NT2/D1 (cell line): ENCODE measurements around the gene C4orf17.

Experiments
- SUZ12 ChIP-seq: IDR thresholded peaks from 2 replicates; pipeline ENCODE4 v1.6.1; 2011; ENCODE audit not compliant: insufficient read length, insufficient read depth; ENCODE audit errors: extremely low read depth
- YY1 ChIP-seq: IDR thresholded peaks from 2 replicates; pipeline ENCODE4 v1.6.1; 2011; ENCODE audit not compliant: insufficient read length, insufficient read depth
- ZNF274 ChIP-seq: IDR thresholded peaks from 2 replicates; pipeline ENCODE4 v1.6.1; 2011; ENCODE audit warnings: mild to moderate bottlenecking, low read depth, low read length

GRCh38 chr4:99586797-99587196 is 76.0 kb downstream of the C4orf17 start:
- TF ChIP-seq ZNF274 (no peak), SUZ12 (no peak), YY1 (no peak)
